A673 (cell line): ENCODE measurements around the gene CRISPLD2. TPM values are rescaled to one million over a fixed set of nuclear protein-coding genes. Genes with fewer than 3 reads are reported as not detected.
A peak's percentile ranks its signal among the peaks of the same experiment; 100 is the strongest.

Experiments used
- BruUV-seq: library from RNA; stranded (reverse); fragments of 400-500 nt; replicated peaks from 2 replicates; lab custom pipeline; 2021; lab: Mats Ljungman, UMichigan
- CTCF ChIA-PET: fragments of 300-600 bp; sonication (Branson Sonifier 250); formaldehyde crosslinking; loops from one replicate; lab custom pipeline; 2022; ENCODE audit warnings: antibody characterized with exemption; lab: Charles Lee
- POLR2A ChIA-PET: fragments of 300-600 bp; sonication (Branson Sonifier 250); formaldehyde crosslinking; loops from one replicate; lab custom pipeline; 2022; ENCODE audit warnings: antibody characterized with exemption; ENCODE audit not compliant: low non-redundant PET; lab: Charles Lee
- DNase-seq: peaks from one replicate; pipeline ENCODE4 v3.0.0-alpha.2; 2015; ENCODE audit warnings: low spot score
- H3K27ac ChIP-seq: fragments of 200-600 bp; sonication (generic); 2 replicates; pipeline ENCODE4 v1.5.1; 2016; ENCODE audit warnings: mixed run types, low read depth, mild to moderate bottlenecking, mixed read lengths, antibody characterized with exemption, low read length; ENCODE audit not compliant: poor library complexity, severe bottlenecking
- H3K27me3 ChIP-seq: fragments of 200-600 bp; sonication (generic); replicated peaks from 2 replicates; pipeline ENCODE4 v1.6.1; 2017; ENCODE audit warnings: mixed run types, low read depth, mild to moderate bottlenecking, mixed read lengths, antibody characterized with exemption, low read length; ENCODE audit not compliant: insufficient read depth, poor library complexity
- H3K36me3 ChIP-seq: fragments of 200-600 bp; sonication (generic); 2 replicates; pipeline ENCODE4 v1.6.1; 2016; ENCODE audit warnings: mixed run types, mild to moderate bottlenecking, mixed read lengths, antibody characterized with exemption, low read length; ENCODE audit not compliant: insufficient read depth, poor library complexity, severe bottlenecking
- H3K4me1 ChIP-seq: fragments of 200-600 bp; sonication (generic); 2 replicates; pipeline ENCODE4 v1.6.1; 2017; ENCODE audit warnings: mixed run types, mild to moderate bottlenecking, mixed read lengths, antibody characterized with exemption, low read length; ENCODE audit not compliant: insufficient read depth, poor library complexity, severe bottlenecking
- H3K4me3 ChIP-seq: fragments of 200-600 bp; sonication (generic); 2 replicates; pipeline ENCODE4 v1.5.1; 2016; ENCODE audit warnings: low read depth, mixed run types, mild to moderate bottlenecking, mixed read lengths, low read length; ENCODE audit not compliant: poor library complexity, severe bottlenecking
- H3K9me3 ChIP-seq: fragments of 200-600 bp; sonication (generic); 2 replicates; pipeline ENCODE4 v1.6.1; 2016; ENCODE audit warnings: mixed run types, low read depth, mild to moderate bottlenecking, mixed read lengths, antibody characterized with exemption, low read length; ENCODE audit not compliant: poor library complexity, severe bottlenecking
- EZH2 ChIP-seq: fragments of 200-600 bp; sonication (generic); IDR thresholded peaks from 2 replicates; pipeline ENCODE4 v1.6.1; 2017; ENCODE audit warnings: borderline replicate concordance, low read depth, mild to moderate bottlenecking, mixed read lengths, antibody characterized with exemption, low read length; ENCODE audit not compliant: poor library complexity, severe bottlenecking
- intact Hi-C: fragments of 100-400 bp; cut with micrococcal nuclease; formaldehyde crosslinking; loops from one replicate; pipeline ENCODE4 v1.10.0; 2022; ENCODE audit not compliant: unreplicated experiment
- total RNA-seq: library from RNA; stranded (reverse); gene quantifications from 2 replicates; pipeline ENCODE4 v1.2.3, GENCODE V29; 2021
- TF ChIP-seq, protein P1 (sequence below): fragments of 300-800, 200-600 bp; sonication (generic); conservative IDR thresholded peaks from 2 replicates; pipeline ENCODE4 v1.5.1; 2017; ENCODE audit warnings: low read depth, mild to moderate bottlenecking, antibody characterized with exemption, low read length, moderate library complexity, mixed read lengths

CRISPLD2 gene
- total RNA-seq, 1 experiment from 2014 or later, result 0.32 TPM

DNA sequence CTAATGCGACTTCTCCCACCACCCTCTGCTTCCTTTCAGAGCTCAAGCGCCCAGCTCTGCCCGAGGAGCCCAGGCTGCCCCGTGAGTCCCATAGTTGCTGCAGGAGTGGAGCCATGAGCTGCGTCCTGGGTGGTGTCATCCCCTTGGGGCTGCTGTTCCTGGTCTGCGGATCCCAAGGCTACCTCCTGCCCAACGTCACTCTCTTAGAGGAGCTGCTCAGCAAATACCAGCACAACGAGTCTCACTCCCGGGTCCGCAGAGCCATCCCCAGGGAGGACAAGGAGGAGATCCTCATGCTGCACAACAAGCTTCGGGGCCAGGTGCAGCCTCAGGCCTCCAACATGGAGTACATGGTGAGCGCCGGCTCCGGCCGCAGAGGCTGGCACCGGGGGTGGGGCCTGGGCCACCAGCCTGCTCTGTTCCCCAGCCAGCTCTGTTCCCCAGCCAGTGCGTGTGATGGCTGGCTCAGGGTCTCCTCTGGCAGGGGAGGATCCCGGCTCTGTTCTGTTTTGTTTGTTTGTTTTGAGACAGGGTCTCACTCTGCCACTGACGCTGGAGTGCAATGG lies 18.7 kb downstream of the CRISPLD2 start:
- no peak for DNase-seq
- CTCF ChIA-PET, result no interaction called here
- no peak overlapping the region for H3K4me3 ChIP-seq
- no TSS peak for BruUV-seq
- no peak overlapping the region for H3K27ac ChIP-seq
- POLR2A ChIA-PET, result no interaction called here
- H3K9me3 ChIP-seq, result no peaks in the 10 kb centered on the region
- intact Hi-C loops, result no loop called here
- TF ChIP-seq, protein P1, sequence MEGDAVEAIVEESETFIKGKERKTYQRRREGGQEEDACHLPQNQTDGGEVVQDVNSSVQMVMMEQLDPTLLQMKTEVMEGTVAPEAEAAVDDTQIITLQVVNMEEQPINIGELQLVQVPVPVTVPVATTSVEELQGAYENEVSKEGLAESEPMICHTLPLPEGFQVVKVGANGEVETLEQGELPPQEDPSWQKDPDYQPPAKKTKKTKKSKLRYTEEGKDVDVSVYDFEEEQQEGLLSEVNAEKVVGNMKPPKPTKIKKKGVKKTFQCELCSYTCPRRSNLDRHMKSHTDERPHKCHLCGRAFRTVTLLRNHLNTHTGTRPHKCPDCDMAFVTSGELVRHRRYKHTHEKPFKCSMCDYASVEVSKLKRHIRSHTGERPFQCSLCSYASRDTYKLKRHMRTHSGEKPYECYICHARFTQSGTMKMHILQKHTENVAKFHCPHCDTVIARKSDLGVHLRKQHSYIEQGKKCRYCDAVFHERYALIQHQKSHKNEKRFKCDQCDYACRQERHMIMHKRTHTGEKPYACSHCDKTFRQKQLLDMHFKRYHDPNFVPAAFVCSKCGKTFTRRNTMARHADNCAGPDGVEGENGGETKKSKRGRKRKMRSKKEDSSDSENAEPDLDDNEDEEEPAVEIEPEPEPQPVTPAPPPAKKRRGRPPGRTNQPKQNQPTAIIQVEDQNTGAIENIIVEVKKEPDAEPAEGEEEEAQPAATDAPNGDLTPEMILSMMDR, result no peak
- TF ChIP-seq EZH2, result no peak
- H3K36me3 ChIP-seq, result no peaks in the 10 kb centered on the region
- no peaks in the 10 kb centered on the region for H3K4me1 ChIP-seq
- H3K27me3 ChIP-seq, result no peaks in the 10 kb centered on the region

DNA sequence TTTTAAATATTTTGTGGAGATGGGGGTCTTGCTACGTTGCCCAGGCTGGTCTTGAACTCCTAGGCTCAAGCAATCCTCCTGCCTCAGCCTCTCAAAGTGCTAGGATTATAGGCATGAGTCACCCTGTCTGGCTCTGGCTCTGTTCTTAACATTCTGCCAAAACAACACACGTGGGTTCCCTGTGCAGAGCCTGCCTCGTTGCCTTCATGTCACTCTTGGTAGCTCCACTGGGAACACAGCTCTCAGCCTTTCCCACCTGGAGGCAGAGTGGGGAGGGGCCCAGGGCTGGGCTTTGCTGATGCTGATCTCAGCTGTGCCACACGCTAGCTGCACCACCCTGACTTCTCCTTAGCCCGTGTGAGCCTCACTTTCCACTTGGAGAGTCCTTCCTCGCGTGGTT lies 19.3 kb downstream of the CRISPLD2 start:
- Histone ChIP-seq H3K36me3 (no peaks in the 10 kb centered on the region), H3K4me1 (no peaks in the 10 kb centered on the region), H3K4me3 (no peak overlapping the region), H3K27me3 (no peaks in the 10 kb centered on the region), H3K9me3 (no peaks in the 10 kb centered on the region), H3K27ac (no peak overlapping the region)
- ChIA-PET CTCF (interaction anchor here (0.6 kb wide), 1 partner anchor 10 kb away, joined by 3 read pairs; no protein-coding TSS in a partner anchor), POLR2A (no interaction called here)
- no TSS peak for BruUV-seq
- DNase-seq, result no peak
- TF ChIP-seq, protein P1, result no peak
- no peak for TF ChIP-seq EZH2
- intact Hi-C loops, result no loop called here

DNA sequence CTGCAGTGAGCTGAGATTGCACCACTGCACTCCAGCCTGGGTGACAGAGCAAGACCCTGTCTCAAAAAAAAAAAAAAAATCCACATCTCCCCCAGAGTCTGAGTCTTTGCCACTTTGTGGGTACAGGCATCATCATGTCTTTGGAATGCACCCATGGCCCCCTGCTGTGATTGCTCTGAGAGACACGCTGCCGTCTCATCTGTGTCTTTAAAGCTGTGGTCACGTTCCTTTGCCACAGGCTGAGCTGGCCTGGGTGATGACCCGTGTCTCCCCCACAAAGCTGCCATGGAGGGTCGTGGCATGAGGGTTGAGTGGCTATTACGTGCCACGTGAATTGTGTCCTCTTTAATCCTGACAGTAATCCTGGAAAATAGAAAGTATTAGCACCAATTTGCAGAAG lies 20.2 kb downstream of the CRISPLD2 start:
- TF ChIP-seq EZH2, result no peak
- TF ChIP-seq, protein P1, result no peak
- no peaks in the 10 kb centered on the region for H3K4me1 ChIP-seq
- no peaks in the 10 kb centered on the region for H3K9me3 ChIP-seq
- no peak overlapping the region for H3K27ac ChIP-seq
- no peak overlapping the region for H3K4me3 ChIP-seq
- POLR2A ChIA-PET, result no interaction called here
- CTCF ChIA-PET, result no interaction called here
- BruUV-seq, result no TSS peak
- intact Hi-C loops, result no loop called here
- peak; percentile 50 for DNase-seq
- H3K27me3 ChIP-seq, result no peaks in the 10 kb centered on the region
- no peaks in the 10 kb centered on the region for H3K36me3 ChIP-seq
